HepG2 (cell line): ENCODE results near the gene CDH1. TPM values are rescaled to one million over a fixed set of nuclear protein-coding genes. Genes with fewer than 3 reads are reported as not detected.
A peak's percentile ranks its signal among the peaks of the same experiment; 100 is the strongest.

ENCODE experiments used
- CC2D1A ChIP-seq: sonication (generic); formaldehyde crosslinking; IDR thresholded peaks from 2 replicates; pipeline ENCODE4 v1.8.1; 2023; ENCODE audit warnings: mild to moderate bottlenecking, missing genetic modification reagents
- DPF2 ChIP-seq: sonication (generic); formaldehyde crosslinking; IDR thresholded peaks from 2 replicates; pipeline ENCODE4 v1.4.0; 2020; ENCODE audit warnings: mild to moderate bottlenecking, low read depth, missing genetic modification reagents, borderline replicate concordance
- FOXK1 ChIP-seq: sonication (generic); formaldehyde crosslinking; IDR thresholded peaks from 2 replicates; pipeline ENCODE4 v1.4.0; 2020; ENCODE audit warnings: low read depth, missing genetic modification reagents, borderline replicate concordance
- HIVEP1 ChIP-seq: sonication (generic); formaldehyde crosslinking; IDR thresholded peaks from 2 replicates; pipeline ENCODE4 v1.4.0; 2020; ENCODE audit warnings: mild to moderate bottlenecking, missing genetic modification reagents
- KLF6 ChIP-seq: IDR thresholded peaks from 2 replicates; pipeline ENCODE4 v1.8.0; 2016; ENCODE audit warnings: missing biosample characterization, missing genetic modification reagents
- RBAK ChIP-seq: sonication (generic); formaldehyde crosslinking; IDR thresholded peaks from 2 replicates; pipeline ENCODE4 v1.5.1; 2020; ENCODE audit warnings: mild to moderate bottlenecking, missing genetic modification reagents
- RELA ChIP-seq: sonication (generic); formaldehyde crosslinking; IDR thresholded peaks from 2 replicates; pipeline ENCODE4 v1.4.0; 2020; ENCODE audit warnings: missing genetic modification reagents
- SRY ChIP-seq: sonication (generic); formaldehyde crosslinking; IDR thresholded peaks from 2 replicates; pipeline ENCODE4 v1.8.0; 2022; ENCODE audit warnings: mild to moderate bottlenecking, missing genetic modification reagents
- WIZ ChIP-seq: sonication (generic); formaldehyde crosslinking; IDR thresholded peaks from 2 replicates; pipeline ENCODE4 v1.5.1; 2020; ENCODE audit warnings: mild to moderate bottlenecking, missing genetic modification reagents
- ZKSCAN5 ChIP-seq: sonication (generic); formaldehyde crosslinking; IDR thresholded peaks from 2 replicates; pipeline ENCODE4 v1.5.1; 2020; ENCODE audit warnings: mild to moderate bottlenecking, missing genetic modification reagents
- ZNF354B ChIP-seq: sonication (generic); formaldehyde crosslinking; IDR thresholded peaks from 2 replicates; pipeline ENCODE4 v1.8.0; 2022; ENCODE audit warnings: mild to moderate bottlenecking, missing genetic modification reagents
- ZNF644 ChIP-seq: IDR thresholded peaks from 2 replicates; pipeline ENCODE4 v1.6.1; 2016; ENCODE audit warnings: low read depth
- ZNF776 ChIP-seq: sonication (generic); formaldehyde crosslinking; IDR thresholded peaks from 2 replicates; pipeline ENCODE4 v1.4.0; 2020; ENCODE audit warnings: mild to moderate bottlenecking, missing genetic modification reagents
- ZNF788 ChIP-seq: sonication (generic); formaldehyde crosslinking; IDR thresholded peaks from 2 replicates; pipeline ENCODE4 v1.5.0; 2020; ENCODE audit warnings: mild to moderate bottlenecking, missing genetic modification reagents, borderline replicate concordance
- polyA plus RNA-seq, 8 experiments: library from polyadenylated mRNA; depleted of rRNA in 3 of 8; stranded (reverse) in 7 of 8; unstranded in 1 of 8; fragments of >200 nt; fragmentation: Illumina TruSeq in 4 of 8; extraction: Trizol in 4 of 8; gene quantifications; 2 replicates each; pipeline versions ENCODE4 v1.2.1 to v1.2.3, GENCODE V29; 2011 to 2016; ENCODE audit warnings: low read depth in 4 of 8, missing spikeins in 1 of 8, mixed read lengths in 1 of 8; ENCODE audit not compliant: insufficient read depth in 1 of 8
- total RNA-seq, 5 experiments: library from RNA; depleted of rRNA; stranded (reverse); fragments of >200 nt; fragmentation: Illumina TruSeq; extraction: Trizol; gene quantifications; 2 replicates each; pipeline ENCODE4 v1.2.3, GENCODE V29; 2016; ENCODE audit warnings: low read depth in 1 of 5
- TF ChIP-seq, protein P1 (sequence below): sonication (generic); formaldehyde crosslinking; IDR thresholded peaks from 2 replicates; pipeline ENCODE4 v1.4.0; 2020; ENCODE audit warnings: missing genetic modification reagents, borderline replicate concordance
- TF ChIP-seq, protein P2 (sequence below): sonication (generic); formaldehyde crosslinking; IDR thresholded peaks from 2 replicates; pipeline ENCODE4 v1.4.0; 2020; ENCODE audit warnings: missing genetic modification reagents, mild to moderate bottlenecking, borderline replicate concordance
- TF ChIP-seq, protein P3 (sequence below): sonication (generic); formaldehyde crosslinking; IDR thresholded peaks from 2 replicates; pipeline ENCODE4 v1.4.0; 2020; ENCODE audit warnings: mild to moderate bottlenecking, missing genetic modification reagents, borderline replicate concordance
- TF ChIP-seq, protein P4 (sequence below): sonication (generic); formaldehyde crosslinking; IDR thresholded peaks from 2 replicates; pipeline ENCODE4 v1.5.1; 2020; ENCODE audit warnings: mild to moderate bottlenecking, moderate library complexity, missing genetic modification reagents

CDH1 gene
- total and polyA plus RNA-seq, 2 of the 13 experiments (the other 11 are each of a cell fraction or from before 2014, with no cell fraction given): 0.95 to 9.8 TPM

DNA sequence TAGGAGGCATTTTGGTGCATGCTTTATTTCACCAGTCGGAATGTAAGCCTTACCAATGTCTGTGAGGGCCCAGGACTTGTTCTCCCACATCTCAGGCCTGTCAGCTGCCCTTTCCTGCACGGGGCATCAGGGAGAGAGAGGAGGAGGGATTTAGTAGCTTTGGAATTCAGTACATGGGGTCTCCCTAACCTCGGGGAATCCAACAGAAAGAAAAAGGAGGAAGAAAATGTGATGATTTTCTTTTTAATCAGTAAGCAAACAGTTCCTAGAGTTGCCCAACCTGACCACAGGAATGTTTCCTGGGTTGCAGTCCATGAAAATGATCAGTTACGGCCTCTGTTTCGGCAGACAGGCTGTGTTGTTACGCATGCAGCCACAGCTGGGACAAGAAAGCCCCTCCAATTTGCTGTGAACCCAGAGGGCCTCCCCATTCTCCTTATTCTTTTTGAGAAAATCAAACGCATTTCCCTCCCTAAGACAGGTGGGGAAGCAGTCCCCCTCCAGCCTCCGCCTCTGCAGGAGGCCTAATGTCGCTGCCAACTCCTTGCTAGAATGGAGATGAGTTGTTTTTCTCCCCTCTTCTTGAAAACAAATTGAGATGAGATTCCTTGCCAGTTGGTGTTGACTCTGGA lies 53.2 kb downstream of the CDH1 start (continued):
- TF ChIP-seq WIZ (CRISPR knock-in tag) (0 out of 2 replicates have a peak, but pooled peaks have one; percentile 72), SRY (CRISPR knock-in tag) (0 out of 2 replicates have a peak, but pooled peaks have one; percentile 45), RBAK (CRISPR knock-in tag) (peak; percentile 98), ZNF776 (CRISPR knock-in tag) (peak; percentile 26; the same call in 1 of the 2 replicates), CC2D1A (CRISPR knock-in tag) (no peak), HIVEP1 (CRISPR knock-in tag) (peak; percentile 89), DPF2 (CRISPR knock-in tag) (peak; percentile 85), ZNF644 (CRISPR knock-in tag) (peak; percentile 79), FOXK1 (CRISPR knock-in tag) (peak; percentile 92; the same call in 1 of the 2 replicates), ZKSCAN5 (CRISPR knock-in tag) (0 out of 2 replicates have a peak, but pooled peaks have one; percentile 33), ZNF354B (CRISPR knock-in tag) (no peak), RELA (CRISPR knock-in tag) (no peak), ZNF788 (CRISPR knock-in tag) (peak; percentile 63; the same call in 1 of the 2 replicates), KLF6 (CRISPR knock-in tag) (peak; percentile 36; the same call in 1 of the 2 replicates)
- TF ChIP-seq, protein P1, sequence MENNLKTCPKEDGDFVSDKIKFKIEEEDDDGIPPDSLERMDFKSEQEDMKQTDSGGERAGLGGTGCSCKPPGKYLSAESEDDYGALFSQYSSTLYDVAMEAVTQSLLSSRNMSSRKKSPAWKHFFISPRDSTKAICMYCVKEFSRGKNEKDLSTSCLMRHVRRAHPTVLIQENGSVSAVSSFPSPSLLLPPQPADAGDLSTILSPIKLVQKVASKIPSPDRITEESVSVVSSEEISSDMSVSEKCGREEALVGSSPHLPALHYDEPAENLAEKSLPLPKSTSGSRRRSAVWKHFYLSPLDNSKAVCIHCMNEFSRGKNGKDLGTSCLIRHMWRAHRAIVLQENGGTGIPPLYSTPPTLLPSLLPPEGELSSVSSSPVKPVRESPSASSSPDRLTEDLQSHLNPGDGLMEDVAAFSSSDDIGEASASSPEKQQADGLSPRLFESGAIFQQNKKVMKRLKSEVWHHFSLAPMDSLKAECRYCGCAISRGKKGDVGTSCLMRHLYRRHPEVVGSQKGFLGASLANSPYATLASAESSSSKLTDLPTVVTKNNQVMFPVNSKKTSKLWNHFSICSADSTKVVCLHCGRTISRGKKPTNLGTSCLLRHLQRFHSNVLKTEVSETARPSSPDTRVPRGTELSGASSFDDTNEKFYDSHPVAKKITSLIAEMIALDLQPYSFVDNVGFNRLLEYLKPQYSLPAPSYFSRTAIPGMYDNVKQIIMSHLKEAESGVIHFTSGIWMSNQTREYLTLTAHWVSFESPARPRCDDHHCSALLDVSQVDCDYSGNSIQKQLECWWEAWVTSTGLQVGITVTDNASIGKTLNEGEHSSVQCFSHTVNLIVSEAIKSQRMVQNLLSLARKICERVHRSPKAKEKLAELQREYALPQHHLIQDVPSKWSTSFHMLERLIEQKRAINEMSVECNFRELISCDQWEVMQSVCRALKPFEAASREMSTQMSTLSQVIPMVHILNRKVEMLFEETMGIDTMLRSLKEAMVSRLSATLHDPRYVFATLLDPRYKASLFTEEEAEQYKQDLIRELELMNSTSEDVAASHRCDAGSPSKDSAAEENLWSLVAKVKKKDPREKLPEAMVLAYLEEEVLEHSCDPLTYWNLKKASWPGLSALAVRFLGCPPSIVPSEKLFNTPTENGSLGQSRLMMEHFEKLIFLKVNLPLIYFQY (CRISPR knock-in tag): 0 out of 2 replicates have a peak, but pooled peaks have one; percentile 36
- TF ChIP-seq, protein P2, sequence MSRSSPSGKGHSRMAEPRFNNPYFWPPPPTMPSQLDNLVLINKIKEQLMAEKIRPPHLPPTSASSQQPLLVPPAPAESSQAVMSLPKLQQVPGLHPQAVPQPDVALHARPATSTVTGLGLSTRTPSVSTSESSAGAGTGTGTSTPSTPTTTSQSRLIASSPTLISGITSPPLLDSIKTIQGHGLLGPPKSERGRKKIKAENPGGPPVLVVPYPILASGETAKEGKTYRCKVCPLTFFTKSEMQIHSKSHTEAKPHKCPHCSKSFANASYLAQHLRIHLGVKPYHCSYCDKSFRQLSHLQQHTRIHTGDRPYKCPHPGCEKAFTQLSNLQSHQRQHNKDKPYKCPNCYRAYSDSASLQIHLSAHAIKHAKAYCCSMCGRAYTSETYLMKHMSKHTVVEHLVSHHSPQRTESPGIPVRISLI (CRISPR knock-in tag): peak; percentile 40; the same call in 1 of the 2 replicates
- TF ChIP-seq, protein P3, sequence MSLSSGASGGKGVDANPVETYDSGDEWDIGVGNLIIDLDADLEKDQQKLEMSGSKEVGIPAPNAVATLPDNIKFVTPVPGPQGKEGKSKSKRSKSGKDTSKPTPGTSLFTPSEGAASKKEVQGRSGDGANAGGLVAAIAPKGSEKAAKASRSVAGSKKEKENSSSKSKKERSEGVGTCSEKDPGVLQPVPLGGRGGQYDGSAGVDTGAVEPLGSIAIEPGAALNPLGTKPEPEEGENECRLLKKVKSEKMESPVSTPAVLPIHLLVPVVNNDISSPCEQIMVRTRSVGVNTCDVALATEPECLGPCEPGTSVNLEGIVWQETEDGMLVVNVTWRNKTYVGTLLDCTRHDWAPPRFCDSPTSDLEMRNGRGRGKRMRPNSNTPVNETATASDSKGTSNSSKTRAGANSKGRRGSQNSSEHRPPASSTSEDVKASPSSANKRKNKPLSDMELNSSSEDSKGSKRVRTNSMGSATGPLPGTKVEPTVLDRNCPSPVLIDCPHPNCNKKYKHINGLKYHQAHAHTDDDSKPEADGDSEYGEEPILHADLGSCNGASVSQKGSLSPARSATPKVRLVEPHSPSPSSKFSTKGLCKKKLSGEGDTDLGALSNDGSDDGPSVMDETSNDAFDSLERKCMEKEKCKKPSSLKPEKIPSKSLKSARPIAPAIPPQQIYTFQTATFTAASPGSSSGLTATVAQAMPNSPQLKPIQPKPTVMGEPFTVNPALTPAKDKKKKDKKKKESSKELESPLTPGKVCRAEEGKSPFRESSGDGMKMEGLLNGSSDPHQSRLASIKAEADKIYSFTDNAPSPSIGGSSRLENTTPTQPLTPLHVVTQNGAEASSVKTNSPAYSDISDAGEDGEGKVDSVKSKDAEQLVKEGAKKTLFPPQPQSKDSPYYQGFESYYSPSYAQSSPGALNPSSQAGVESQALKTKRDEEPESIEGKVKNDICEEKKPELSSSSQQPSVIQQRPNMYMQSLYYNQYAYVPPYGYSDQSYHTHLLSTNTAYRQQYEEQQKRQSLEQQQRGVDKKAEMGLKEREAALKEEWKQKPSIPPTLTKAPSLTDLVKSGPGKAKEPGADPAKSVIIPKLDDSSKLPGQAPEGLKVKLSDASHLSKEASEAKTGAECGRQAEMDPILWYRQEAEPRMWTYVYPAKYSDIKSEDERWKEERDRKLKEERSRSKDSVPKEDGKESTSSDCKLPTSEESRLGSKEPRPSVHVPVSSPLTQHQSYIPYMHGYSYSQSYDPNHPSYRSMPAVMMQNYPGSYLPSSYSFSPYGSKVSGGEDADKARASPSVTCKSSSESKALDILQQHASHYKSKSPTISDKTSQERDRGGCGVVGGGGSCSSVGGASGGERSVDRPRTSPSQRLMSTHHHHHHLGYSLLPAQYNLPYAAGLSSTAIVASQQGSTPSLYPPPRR (CRISPR knock-in tag): peak; percentile 93
- TF ChIP-seq, protein P4, sequence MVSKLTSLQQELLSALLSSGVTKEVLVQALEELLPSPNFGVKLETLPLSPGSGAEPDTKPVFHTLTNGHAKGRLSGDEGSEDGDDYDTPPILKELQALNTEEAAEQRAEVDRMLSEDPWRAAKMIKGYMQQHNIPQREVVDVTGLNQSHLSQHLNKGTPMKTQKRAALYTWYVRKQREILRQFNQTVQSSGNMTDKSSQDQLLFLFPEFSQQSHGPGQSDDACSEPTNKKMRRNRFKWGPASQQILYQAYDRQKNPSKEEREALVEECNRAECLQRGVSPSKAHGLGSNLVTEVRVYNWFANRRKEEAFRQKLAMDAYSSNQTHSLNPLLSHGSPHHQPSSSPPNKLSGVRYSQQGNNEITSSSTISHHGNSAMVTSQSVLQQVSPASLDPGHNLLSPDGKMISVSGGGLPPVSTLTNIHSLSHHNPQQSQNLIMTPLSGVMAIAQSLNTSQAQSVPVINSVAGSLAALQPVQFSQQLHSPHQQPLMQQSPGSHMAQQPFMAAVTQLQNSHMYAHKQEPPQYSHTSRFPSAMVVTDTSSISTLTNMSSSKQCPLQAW (CRISPR knock-in tag): peak; percentile 61
